Mucosa of rectum (tissue), 2 donors: ENCODE results near the gene RCBTB1.
A peak's percentile ranks its signal among the peaks of the same experiment; 100 is the strongest.

ENCODE experiments used
- H3K27ac ChIP-seq, 2 donors: one replicate each; pipeline ENCODE4 v1.7.0; 2013; ENCODE audit warnings: inconsistent platforms in 2 of 2, low read depth in 2 of 2, low read length in 2 of 2
- H3K27me3 ChIP-seq, 2 donors: one replicate each; pipeline ENCODE4 v1.7.0; 2013; ENCODE audit warnings: low read length in 2 of 2; ENCODE audit not compliant: control insufficient read depth in 2 of 2, insufficient read depth in 2 of 2
- H3K36me3 ChIP-seq, 2 donors: one replicate each; pipeline ENCODE4 v1.7.0; 2013; ENCODE audit warnings: low read length in 2 of 2; ENCODE audit not compliant: control insufficient read depth in 2 of 2, insufficient read depth in 2 of 2
- H3K4me1 ChIP-seq, 2 donors: one replicate each; pipeline ENCODE4 v1.7.0; 2013; ENCODE audit warnings: low read length in 2 of 2, mild to moderate bottlenecking in 1 of 2; ENCODE audit not compliant: control insufficient read depth in 2 of 2, insufficient read depth in 2 of 2
- H3K4me3 ChIP-seq, 2 donors: one replicate each; pipeline ENCODE4 v1.7.0; 2013; ENCODE audit warnings: low read length in 2 of 2
- H3K9ac ChIP-seq, 2 donors: one replicate each; pipeline ENCODE4 v1.7.0; 2013; ENCODE audit warnings: low read length in 2 of 2, low read depth in 1 of 2, mild to moderate bottlenecking in 1 of 2
- H3K9me3 ChIP-seq, 2 donors: one replicate each; pipeline ENCODE4 v1.7.0; 2013; ENCODE audit warnings: low read length in 2 of 2; ENCODE audit not compliant: control insufficient read depth in 2 of 2
- donor health status: healthy.
- donor health status: Normal muscosa, but diverticular disease.

Gene RCBTB1

DNA sequence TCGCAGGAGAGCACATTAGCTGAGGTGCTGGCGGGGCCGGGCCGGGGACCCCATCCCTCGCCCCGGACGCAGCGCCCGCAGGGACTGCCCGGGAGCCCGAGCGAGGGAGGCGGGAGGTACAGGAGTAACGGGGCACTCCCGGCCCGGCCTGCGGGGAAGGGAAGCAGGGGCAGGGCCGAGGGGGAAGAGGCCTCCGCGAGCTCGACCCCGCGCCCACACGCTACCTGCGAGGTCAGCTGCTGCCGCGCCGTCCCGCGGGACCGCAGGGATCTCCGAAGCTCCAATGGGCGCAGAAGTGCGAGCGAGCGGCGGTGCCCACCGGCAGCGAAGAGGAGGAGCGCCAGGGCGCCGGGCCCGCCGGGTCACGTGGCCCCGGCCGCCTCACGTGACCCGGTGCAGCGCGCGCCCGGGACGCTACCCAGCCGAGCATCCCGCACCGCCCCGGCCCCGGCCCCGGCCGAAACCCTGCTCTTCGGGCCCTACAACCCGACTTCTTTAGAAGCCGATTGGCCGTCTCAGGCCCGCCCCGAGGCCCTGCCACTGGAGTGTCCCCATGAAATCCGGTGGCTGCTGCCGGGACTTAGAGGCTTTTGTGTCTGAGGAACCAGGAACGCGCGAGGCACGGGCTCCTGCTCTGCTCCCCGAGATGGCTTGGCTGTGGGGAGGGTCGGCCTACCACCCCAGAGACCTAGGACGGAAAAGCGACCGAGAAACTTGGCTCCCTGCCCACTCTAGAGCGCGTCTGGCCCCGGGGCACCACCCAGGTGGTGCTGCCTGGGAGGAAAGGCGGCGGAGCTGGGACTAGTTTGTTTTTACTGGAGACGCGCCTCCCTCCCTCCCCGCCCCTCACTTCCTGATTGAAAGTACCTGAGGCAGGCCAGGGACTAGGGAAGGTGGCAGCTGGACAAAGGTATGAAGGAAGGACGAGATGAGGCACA, at the start of gene RCBTB1:
Gene RCBTB1, minus strand, starts transcription at position 339 of the 938 bp plus-strand sequence. CDS start 18,279 bp downstream, outside the sequence.
- Histone ChIP-seq H3K27ac (peak within 1 kb of the TSS; percentile 58 to 74), H3K9ac (peak within 1 kb of the TSS; percentile 75 to 78), H3K27me3 (no peaks in the 10 kb centered on the region)

GRCh38 chr13:49633710-49634109, 48.4 kb upstream of the RCBTB1 start:
- no peak overlapping the region for H3K4me3 ChIP-seq
- H3K27me3 ChIP-seq, result no peaks in the 10 kb centered on the region
- H3K27ac ChIP-seq, result no peak overlapping the region
- no peaks in the 10 kb centered on the region for H3K9me3 ChIP-seq
- no peak overlapping the region for H3K9ac ChIP-seq
- H3K36me3 ChIP-seq, result no peaks in the 10 kb centered on the region
- no peaks in the 10 kb centered on the region for H3K4me1 ChIP-seq

More for the DNA sequence above, at the start of gene RCBTB1:
- Histone ChIP-seq H3K4me1 (peaks cover 5 to 7% of the 10 kb centered on the region in 2 donors), H3K4me3 (peak within 1 kb of the TSS; percentile 91 to 92), H3K9me3 (no peaks in the 10 kb centered on the region), H3K36me3 (peaks cover 0 to 4% of the 10 kb centered on the region in 2 donors)

DNA sequence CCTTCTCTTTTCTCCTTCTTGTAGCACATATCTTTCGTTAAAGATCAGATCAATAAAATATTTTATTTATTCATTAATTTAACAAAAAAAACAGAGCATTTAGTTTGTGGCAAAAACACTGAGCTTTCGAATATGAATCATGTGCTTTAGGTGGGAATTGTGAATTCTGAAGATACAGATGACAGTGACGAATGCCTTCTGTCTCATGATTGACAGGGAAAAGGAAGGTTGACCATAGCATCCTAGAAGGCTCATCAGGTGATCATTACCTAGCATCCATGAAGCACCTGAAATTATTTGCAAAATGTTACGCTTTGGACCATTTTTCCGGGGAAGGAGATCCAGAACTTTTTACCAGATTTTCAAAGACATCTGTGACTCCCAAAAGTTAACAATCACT, 46.8 kb upstream of the RCBTB1 start:
- Histone ChIP-seq H3K9ac (no peak overlapping the region), H3K4me3 (no peak overlapping the region), H3K9me3 (no peaks in the 10 kb centered on the region), H3K36me3 (no peaks in the 10 kb centered on the region), H3K27me3 (no peaks in the 10 kb centered on the region), H3K4me1 (peaks cover 0 to 6% of the 10 kb centered on the region in 2 donors), H3K27ac (no peak overlapping the region)

- H3K9me3 ChIP-seq, result no peaks in the 10 kb centered on the region
- H3K4me1 ChIP-seq, result peaks cover 2 to 11% of the 10 kb centered on the region in 2 donors
- H3K36me3 ChIP-seq, result no peaks in the 10 kb centered on the region
- H3K27me3 ChIP-seq, result no peaks in the 10 kb centered on the region
- H3K9ac ChIP-seq, result no peak overlapping the region
- H3K27ac ChIP-seq, result no peak overlapping the region
- H3K4me3 ChIP-seq, result no peak overlapping the region
Observed at GRCh38 chr13:49630580-49630979, 45.2 kb upstream of the RCBTB1 start.

GRCh38 chr13:49629947-49630346, 44.6 kb upstream of the RCBTB1 start:
- H3K27ac ChIP-seq, result no peak overlapping the region
- no peaks in the 10 kb centered on the region for H3K36me3 ChIP-seq
- H3K4me1 ChIP-seq, result peaks cover 6 to 16% of the 10 kb centered on the region in 2 donors
- no peaks in the 10 kb centered on the region for H3K9me3 ChIP-seq
- H3K27me3 ChIP-seq, result no peaks in the 10 kb centered on the region
- peak overlapping the region in 1 of 2 donors; percentile 15 for H3K4me3 ChIP-seq
- H3K9ac ChIP-seq, result no peak overlapping the region

DNA sequence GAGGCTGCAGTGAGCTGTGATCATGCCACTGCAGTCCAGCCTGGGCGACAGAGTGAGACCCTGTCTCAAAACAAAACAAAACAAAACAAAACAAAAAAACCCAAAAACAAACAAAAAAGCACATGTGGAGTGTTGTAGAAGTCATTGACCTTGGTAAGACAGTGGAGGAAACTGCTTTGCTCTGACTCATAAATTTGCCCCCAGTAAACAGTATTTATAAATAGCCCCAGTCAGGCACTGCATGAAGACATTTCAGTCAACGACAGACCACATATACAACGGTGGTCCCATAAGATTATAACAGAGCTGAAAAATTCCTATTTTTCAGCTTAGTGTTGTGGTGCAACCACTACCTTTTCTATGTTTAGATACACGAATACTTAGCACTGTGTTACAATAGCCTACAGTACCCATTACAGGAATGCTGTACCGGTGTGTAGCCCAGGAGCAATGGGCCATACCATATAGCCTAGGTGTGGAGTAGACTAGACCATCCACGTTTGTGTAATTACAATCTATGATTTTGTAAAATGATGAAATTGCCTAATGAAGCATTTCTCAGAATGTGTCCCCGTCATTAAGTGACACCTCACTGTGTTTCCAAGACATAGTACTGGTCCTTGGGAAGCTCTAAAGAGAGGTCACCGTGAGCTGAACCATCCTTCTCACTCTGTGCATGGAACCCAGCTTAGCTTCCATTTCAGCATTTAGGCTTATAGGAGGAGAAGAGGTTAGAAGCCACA, 44.0 kb upstream of the RCBTB1 start:
- H3K27ac ChIP-seq, result no peak overlapping the region
- no peaks in the 10 kb centered on the region for H3K27me3 ChIP-seq
- H3K4me3 ChIP-seq, result peak overlapping the region in 1 of 2 donors; percentile 78
- no peaks in the 10 kb centered on the region for H3K9me3 ChIP-seq
- H3K4me1 ChIP-seq, result peaks cover 6 to 16% of the 10 kb centered on the region in 2 donors
- no peak overlapping the region for H3K9ac ChIP-seq
- no peaks in the 10 kb centered on the region for H3K36me3 ChIP-seq

DNA sequence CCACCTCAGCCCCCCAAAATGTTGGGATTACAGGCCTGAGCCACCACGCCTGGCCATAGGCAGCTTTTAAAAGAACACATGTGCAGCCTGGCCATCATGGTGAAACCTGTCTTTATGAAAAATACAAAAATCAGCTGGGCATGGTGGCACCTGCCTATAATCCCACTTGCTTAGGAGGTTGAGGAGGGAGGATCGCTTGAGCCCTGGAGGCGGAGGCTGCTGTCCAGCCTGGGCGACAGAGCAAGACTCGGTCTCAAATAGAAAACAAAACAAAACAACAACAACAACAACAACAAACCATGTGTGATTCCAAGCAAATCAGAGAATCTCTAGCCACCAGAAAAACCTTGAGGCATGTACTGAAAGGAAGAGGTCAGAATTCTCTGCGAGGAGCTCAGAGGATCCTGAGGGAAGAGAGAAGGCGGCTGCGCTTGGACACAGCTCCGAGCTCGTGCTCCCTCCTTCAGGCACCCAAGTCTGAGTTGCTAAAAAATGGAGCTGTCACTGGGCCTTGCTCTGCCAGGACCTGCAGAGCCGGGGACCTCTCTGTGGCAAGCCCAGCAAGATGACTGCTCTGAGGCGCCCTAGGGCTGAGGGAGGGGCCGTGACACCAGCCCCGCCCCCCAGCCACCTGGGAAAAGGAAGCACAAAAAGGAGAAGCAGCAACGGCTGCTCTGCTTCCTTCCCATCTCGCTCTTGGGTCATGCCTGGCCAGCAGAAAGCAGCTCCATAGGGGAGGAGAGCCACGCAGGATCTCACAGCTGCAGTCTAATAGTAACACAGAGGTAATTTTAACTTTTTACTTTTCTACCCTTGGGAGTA, 42.7 kb upstream of the RCBTB1 start, which contains the start of gene ARL11:
Gene ARL11, plus strand, starts transcription at position 677 of the 822 bp plus-strand sequence. CDS start 1,941 bp downstream, outside the sequence.
- peaks cover 6 to 16% of the 10 kb centered on the region in 2 donors for H3K4me1 ChIP-seq
- no peaks in the 10 kb centered on the region for H3K9me3 ChIP-seq
- peak within 1 kb of the TSS in 1 of 2 donors; percentile 51 for H3K9ac ChIP-seq
- no peak within 1 kb of the TSS for H3K27ac ChIP-seq
- H3K36me3 ChIP-seq, result no peaks in the 10 kb centered on the region
- H3K27me3 ChIP-seq, result no peaks in the 10 kb centered on the region
- H3K4me3 ChIP-seq, result peak within 1 kb of the TSS; percentile 52 to 78

- H3K4me1 ChIP-seq, result peaks cover 6 to 16% of the 10 kb centered on the region in 2 donors
- H3K9ac ChIP-seq, result no peak overlapping the region
- H3K36me3 ChIP-seq, result no peaks in the 10 kb centered on the region
- H3K4me3 ChIP-seq, result no peak overlapping the region
- H3K27ac ChIP-seq, result peak overlapping the region in 1 of 2 donors; percentile 52
- no peaks in the 10 kb centered on the region for H3K9me3 ChIP-seq
- no peaks in the 10 kb centered on the region for H3K27me3 ChIP-seq
Observed at GRCh38 chr13:49625392-49626079, 40.2 kb upstream of the RCBTB1 start.

DNA sequence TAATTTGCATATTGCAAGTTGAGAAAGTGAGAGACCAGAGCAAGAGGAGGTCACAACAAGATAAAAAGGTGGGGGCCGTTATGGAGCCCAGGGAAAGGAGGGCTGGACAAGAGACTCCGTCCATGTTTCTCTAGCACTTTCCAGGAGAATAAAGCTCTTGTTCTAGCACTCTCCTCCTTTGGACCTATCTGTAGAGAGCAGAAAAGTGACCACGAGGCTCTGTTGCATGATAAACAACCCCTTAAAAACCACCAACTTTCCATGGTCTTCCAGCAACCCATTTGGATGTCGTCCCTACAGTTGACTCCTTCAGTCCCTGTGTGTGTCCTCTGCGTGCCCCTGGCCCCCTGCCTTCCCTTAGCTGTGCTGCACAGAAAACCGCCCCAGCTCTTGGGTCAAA, 38.9 kb upstream of the RCBTB1 start:
- Histone ChIP-seq H3K27ac (no peak overlapping the region), H3K4me3 (no peak overlapping the region), H3K4me1 (peaks cover 6 to 16% of the 10 kb centered on the region in 2 donors), H3K36me3 (no peaks in the 10 kb centered on the region), H3K27me3 (no peaks in the 10 kb centered on the region), H3K9ac (no peak overlapping the region), H3K9me3 (no peaks in the 10 kb centered on the region)
